ENCODE data around the gene IL31RA.

- TF ChIP-seq CTCF (IDR thresholded peaks at IDR 0.05; ENCODE audit: low read length) = no peak
- TF ChIP-seq EZH2phosphoT487 (IDR thresholded peaks at IDR 0.05; ENCODE audit: low read length) = no peak
Observed at GRCh38 chr5:55880453-55880852, 29.3 kb downstream of the IL31RA start.

All from MM.1S (cell line).